Omental fat pad (tissue), 4 donors: ENCODE results near the gene SLBP. TPM values are rescaled to one million over a fixed set of nuclear protein-coding genes. Genes with fewer than 3 reads are reported as not detected.

Experiments
- ATAC-seq: fragments of 150-250 bp; one replicate; pipeline ENCODE4 v1.9.1; 2016; ENCODE audit warnings: mild to moderate bottlenecking, moderate library complexity; ENCODE audit not compliant: low FRiP score
- DNase-seq: peaks from one replicate; pipeline ENCODE4 v3.0.0-alpha.2; 2019; ENCODE audit warnings: low spot score
- CTCF ChIP-seq, 3 donors: fragments of 450-650 bp; IDR thresholded peaks; one replicate each; pipeline ENCODE4 v1.5.1; 2016 to 2017; ENCODE audit warnings: antibody characterized with exemption in 3 of 3, mild to moderate bottlenecking in 3 of 3, moderate library complexity in 2 of 3
- total RNA-seq, 4 donors: library from RNA; depleted of rRNA; stranded (reverse); fragments of >200 nt; gene quantifications; one replicate each; pipeline ENCODE4 v1.1.0, GENCODE V29; 2016

SLBP gene
- total RNA-seq, 4 donors from 2014 or later: 33.3 to 58.4 (median 40.3) TPM

- no peak for DNase-seq
- ATAC-seq: no peak
- no peak for TF ChIP-seq CTCF (IDR thresholded peaks at IDR 0.05)
Observed at GRCh38 chr4:1728061-1728980, 16.2 kb upstream of the SLBP start.

GRCh38 chr4:1727117-1728031 lies 15.3 kb upstream of the SLBP start:
- DNase-seq: peak; percentile 57
- TF ChIP-seq CTCF (IDR thresholded peaks at IDR 0.05): no peak
- peak; percentile 58 for ATAC-seq

- no peak for ATAC-seq
- TF ChIP-seq CTCF (IDR thresholded peaks at IDR 0.05): peak in 1 of 3 donors; percentile 77
- DNase-seq: peak; percentile 97
Observed at GRCh38 chr4:1726146-1726934, 14.2 kb upstream of the SLBP start.

- no peak for TF ChIP-seq CTCF (IDR thresholded peaks at IDR 0.05)
- DNase-seq: no peak
- ATAC-seq: no peak
Observed at GRCh38 chr4:1725521-1725920, 13.4 kb upstream of the SLBP start.

GRCh38 chr4:1723131-1723801 lies 11.1 kb upstream of the SLBP start:
- no peak for TF ChIP-seq CTCF (IDR thresholded peaks at IDR 0.05)
- DNase-seq (no peak), ATAC-seq (no peak)

GRCh38 chr4:1722551-1723118 lies 10.5 kb upstream of the SLBP start:
- TF ChIP-seq CTCF (IDR thresholded peaks at IDR 0.05): no peak
- ATAC-seq: no peak
- DNase-seq: no peak
